Small intestine (tissue), 7 donors: Measurements from ENCODE around the gene FLRT1. TPM values are rescaled to one million over a fixed set of nuclear protein-coding genes. Genes with fewer than 3 reads are reported as not detected.
A peak's percentile ranks its signal among the peaks of the same experiment; 100 is the strongest.

Experiments
- DNase-seq, 2 donors: peaks; one replicate each; pipeline versions ENCODE4 v3.0.0 to v3.0.0-alpha.2; 2013
- FAIRE-seq: peaks from 2 replicates; lab custom pipeline; 2012; peaks lifted over from hg19 to GRCh38; lab: Jason Lieb, UNC
- H3K27ac ChIP-seq, 3 donors: one replicate each; pipeline ENCODE4 v1.5.1; 2013; ENCODE audit warnings: low read length in 2 of 3, mild to moderate bottlenecking in 2 of 3, control low read depth in 1 of 3, inconsistent platforms in 1 of 3, low read depth in 1 of 3, moderate library complexity in 1 of 3
- H3K27me3 ChIP-seq, 3 donors: one replicate each; pipeline ENCODE4 v1.6.1; 2013; ENCODE audit warnings: low read length in 3 of 3, inconsistent platforms in 1 of 3; ENCODE audit not compliant: control insufficient read depth in 3 of 3, insufficient read depth in 3 of 3
- H3K36me3 ChIP-seq, 3 donors: one replicate each; pipeline ENCODE4 v1.6.1; 2013; ENCODE audit warnings: low read length in 3 of 3, inconsistent platforms in 1 of 3, low read depth in 1 of 3, mild to moderate bottlenecking in 1 of 3, moderate library complexity in 1 of 3; ENCODE audit not compliant: control insufficient read depth in 3 of 3, insufficient read depth in 2 of 3
- H3K4me1 ChIP-seq, 3 donors: one replicate each; pipeline ENCODE4 v1.6.1; 2013; ENCODE audit warnings: low read length in 2 of 3, inconsistent platforms in 1 of 3, low read depth in 1 of 3, mild to moderate bottlenecking in 1 of 3, moderate library complexity in 1 of 3; ENCODE audit not compliant: control insufficient read depth in 3 of 3, insufficient read depth in 2 of 3
- H3K4me3 ChIP-seq, 3 donors: one replicate each; pipeline ENCODE4 v1.5.1; 2013; ENCODE audit warnings: low read length in 3 of 3, control low read depth in 1 of 3, inconsistent platforms in 1 of 3, low read depth in 1 of 3, mild to moderate bottlenecking in 1 of 3, moderate library complexity in 1 of 3
- H3K9me3 ChIP-seq, 2 donors: one replicate each; pipeline ENCODE4 v1.6.1; 2013; ENCODE audit warnings: low read depth in 1 of 2, low read length in 1 of 2; ENCODE audit not compliant: control insufficient read depth in 2 of 2, insufficient read depth in 1 of 2
- WGBS, 3 donors: extraction: QIAGEN DNeasy Blood & Tissue Kit; methylation state at CpG; one replicate each; pipeline ENCODE4 v1.1.7; 2013; 5-methylcytosine and 5-hydroxymethylcytosine counted together
- polyA plus RNA-seq, 4 donors: library from polyadenylated mRNA; stranded (reverse) in 3 of 4; unstranded in 1 of 4; fragments of 200-250 nt in 3 of 4; fragments of 120-200 nt in 1 of 4; gene quantifications; one replicate each; pipeline versions ENCODE4 v1.2.1 to v1.2.3, GENCODE V29; 2013
- donor health status: healthy with polysubstance abuse.
- donor health status: control.
- donor health status: control.
- donor health status: Bipolar disorder and iron deficiency.
- donor health status: healthy.

The FLRT1 gene
- polyA plus RNA-seq, 4 donors: 0.43 to 0.86 TPM; not detected in 2

- Histone ChIP-seq H3K27me3 (no peaks in the 10 kb centered on the region), H3K9me3 (no peaks in the 10 kb centered on the region), H3K4me1 (peaks cover 0 to 4% (median 0%) of the 10 kb centered on the region in 3 donors), H3K4me3 (no peak overlapping the region), H3K27ac (no peak overlapping the region), H3K36me3 (peaks cover 0 to 7% (median 0%) of the 10 kb centered on the region in 3 donors)
- 85 to 90% (median 89%) methylated on average over 10 of the region's 10 CpGs for WGBS, 3 donors
- DNase-seq (no peak), FAIRE-seq (no peak)
Observed at GRCh38 chr11:64080390-64080789, 44.7 kb downstream of the FLRT1 start.

DNA sequence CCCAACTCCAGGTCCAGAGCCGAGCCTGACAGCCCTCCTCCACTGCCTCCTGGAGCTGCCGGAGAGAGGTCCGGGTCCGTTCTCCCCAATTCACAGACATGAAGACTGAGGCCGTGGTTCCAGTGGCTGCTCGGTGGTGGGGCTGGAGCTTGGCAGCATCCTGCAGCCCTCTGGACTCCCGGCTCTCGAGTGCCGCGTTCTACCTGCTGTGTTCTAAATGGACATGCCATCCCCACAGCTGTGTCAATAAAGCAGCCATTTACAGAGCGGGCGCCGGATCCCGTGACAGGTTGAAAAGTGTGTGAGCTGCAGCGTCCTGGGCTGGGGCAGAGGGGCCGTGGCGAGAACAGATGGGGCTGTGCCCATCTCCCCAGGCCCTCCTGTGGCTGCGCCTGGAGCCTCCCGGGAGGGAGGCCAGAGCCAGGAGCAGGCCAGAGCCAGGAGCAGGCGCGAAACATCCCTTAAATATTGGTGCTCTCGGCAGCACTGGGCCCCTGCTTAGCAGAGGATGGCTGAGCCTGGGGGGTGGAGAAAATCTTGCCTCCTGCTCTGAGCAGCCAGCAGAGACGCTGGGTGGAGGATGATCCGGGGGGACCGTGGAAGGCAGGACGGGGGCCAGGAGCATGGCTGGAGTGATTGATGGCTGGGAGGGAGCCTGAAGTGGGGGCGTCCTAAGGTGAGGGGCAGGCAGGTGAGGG is 46.2 kb downstream of the FLRT1 start:
- FAIRE-seq (no peak), DNase-seq (no peak)
- H3K9me3 ChIP-seq: no peaks in the 10 kb centered on the region
- H3K36me3 ChIP-seq: peaks cover 0 to 7% (median 0%) of the 10 kb centered on the region in 3 donors
- no peak overlapping the region for H3K4me3 ChIP-seq
- H3K27me3 ChIP-seq: no peaks in the 10 kb centered on the region
- H3K4me1 ChIP-seq: peaks cover 0 to 7% (median 0%) of the 10 kb centered on the region in 3 donors
- 87 to 90% (median 89%) methylated on average over 27 of the region's 27 CpGs for WGBS, 3 donors
- H3K27ac ChIP-seq: no peak overlapping the region

- FAIRE-seq (no peak), DNase-seq (no peak)
- H3K27ac ChIP-seq: no peak overlapping the region
- 82 to 92% (median 82%) methylated on average over 27 to 28 of the region's 28 CpGs for WGBS, 3 donors
- no peaks in the 10 kb centered on the region for H3K9me3 ChIP-seq
- peaks cover 0 to 7% (median 0%) of the 10 kb centered on the region in 3 donors for H3K4me1 ChIP-seq
- H3K4me3 ChIP-seq: no peak overlapping the region
- peaks cover 0 to 5% (median 0%) of the 10 kb centered on the region in 3 donors for H3K36me3 ChIP-seq
- no peaks in the 10 kb centered on the region for H3K27me3 ChIP-seq
Observed at GRCh38 chr11:64083398-64084080, 47.8 kb downstream of the FLRT1 start.

DNA sequence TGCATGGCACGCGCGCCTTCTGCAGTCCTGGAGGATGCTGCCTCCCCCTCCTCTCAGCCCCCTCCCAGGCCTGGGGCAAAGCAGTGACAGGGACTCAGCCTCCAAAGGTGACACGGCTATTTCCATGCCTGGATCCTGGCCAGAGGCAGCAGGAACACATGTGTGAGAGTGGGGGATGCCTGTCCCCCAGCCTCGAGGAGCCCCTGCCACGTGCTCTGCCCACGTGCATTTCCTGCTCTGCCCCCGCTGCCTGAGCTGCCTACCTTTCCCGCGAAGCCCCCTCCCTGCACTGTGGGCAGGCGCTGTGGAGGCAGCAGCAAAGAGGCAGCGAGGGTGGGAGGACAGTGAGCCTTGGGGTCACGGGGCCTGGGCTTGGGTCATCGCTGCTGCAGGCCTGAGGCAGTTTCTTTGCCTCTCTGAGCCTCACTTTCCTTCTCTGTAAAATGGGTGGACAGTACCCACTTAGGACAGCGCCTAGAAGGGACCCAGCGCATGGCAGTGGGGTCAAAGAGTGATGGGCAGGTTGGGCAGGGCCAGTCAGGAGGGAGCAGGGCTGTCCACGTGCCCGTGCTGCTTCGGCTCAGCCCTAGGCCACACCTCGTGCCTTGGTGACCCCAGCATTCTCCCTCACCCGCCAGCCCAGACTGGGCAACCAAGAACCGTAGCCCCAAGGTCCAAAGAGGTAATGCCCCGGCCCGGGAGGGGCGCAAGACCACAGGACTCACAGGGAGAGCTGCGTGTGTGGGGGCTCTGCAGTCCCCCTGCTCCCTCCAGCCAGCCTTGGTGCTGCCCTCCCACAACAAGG is 48.6 kb downstream of the FLRT1 start:
- FAIRE-seq: no peak
- no peaks in the 10 kb centered on the region for H3K9me3 ChIP-seq
- DNase-seq: no peak
- H3K27ac ChIP-seq: no peak overlapping the region
- H3K4me3 ChIP-seq: no peak overlapping the region
- H3K4me1 ChIP-seq: peaks cover 0 to 7% (median 0%) of the 10 kb centered on the region in 3 donors
- 84 to 94% (median 85%) methylated on average over 26 of the region's 26 CpGs for WGBS, 3 donors
- no peaks in the 10 kb centered on the region for H3K27me3 ChIP-seq
- peaks cover 0 to 5% (median 0%) of the 10 kb centered on the region in 3 donors for H3K36me3 ChIP-seq

- DNase-seq (peak in 1 of 2 donors; percentile 57), FAIRE-seq (no peak)
- Histone ChIP-seq H3K36me3 (peaks cover 0 to 5% (median 0%) of the 10 kb centered on the region in 3 donors), H3K27ac (no peak overlapping the region), H3K27me3 (peaks cover 0 to 3% (median 0%) of the 10 kb centered on the region in 3 donors), H3K9me3 (no peaks in the 10 kb centered on the region), H3K4me1 (peaks cover 0 to 7% (median 0%) of the 10 kb centered on the region in 3 donors), H3K4me3 (no peak overlapping the region)
- WGBS, 3 donors: 61 to 78% (median 69%) methylated on average over 26 to 27 of the region's 27 CpGs
Observed at GRCh38 chr11:64084951-64085710, 49.4 kb downstream of the FLRT1 start.

Other genes starting within 250 kb of the FLRT1 start
- gene SPINDOC, start 222.5 kb upstream of the FLRT1 start, polyA plus RNA-seq: 10 to 100 TPM in 1 of 4 donors, 1 to 10 TPM in 3; 1.1 to 17.4 (median 5.4) TPM
- gene MARK2, start 196.8 kb upstream of the FLRT1 start, polyA plus RNA-seq: 10 to 100 TPM; 25.9 to 44.8 (median 28.1) TPM
- gene RCOR2, start 118.8 kb upstream of the FLRT1 start, polyA plus RNA-seq: 1 to 10 TPM in 3 of 4 donors, not detected in 1; 1.3 to 5.0 (median 2.1) TPM
- 10 to 100 TPM; 13.1 to 36.2 (median 18.3) TPM for gene NAA40, start 96.9 kb upstream of the FLRT1 start, polyA plus RNA-seq
- 1,000 to 10,000 TPM in 3 of 4 donors, 100 to 1,000 TPM in 1; 331 to 1,570 (median 1,390) TPM for gene COX8A, start 61.3 kb upstream of the FLRT1 start, polyA plus RNA-seq
- 10 to 100 TPM; 76.0 to 93.5 (median 82.4) TPM for gene OTUB1, start 49.5 kb upstream of the FLRT1 start, polyA plus RNA-seq
- 100 to 1,000 TPM in 1 of 4 donors, 10 to 100 TPM in 3; 13.1 to 137 (median 17.8) TPM for gene MACROD1, start 130.2 kb downstream of the FLRT1 start, polyA plus RNA-seq
- gene STIP1, start 150.2 kb downstream of the FLRT1 start, polyA plus RNA-seq: 10 to 100 TPM; 38.6 to 99.3 (median 58.8) TPM
- 10 to 100 TPM; 11.4 to 32.2 (median 23.5) TPM for gene FERMT3, start 170.8 kb downstream of the FLRT1 start, polyA plus RNA-seq
- gene TRPT1, start 190.3 kb downstream of the FLRT1 start, polyA plus RNA-seq: 100 to 1,000 TPM in 1 of 4 donors, 10 to 100 TPM in 3; 46.5 to 115 (median 68.0) TPM
- 100 to 1,000 TPM in 1 of 4 donors, 10 to 100 TPM in 3; 40.0 to 140 (median 95.3) TPM for gene NUDT22, start 190.3 kb downstream of the FLRT1 start, polyA plus RNA-seq
- gene DNAJC4, start 194.6 kb downstream of the FLRT1 start, polyA plus RNA-seq: 100 to 1,000 TPM in 2 of 4 donors, 10 to 100 TPM in 2; 50.6 to 164 (median 93.6) TPM
- 100 to 1,000 TPM in 1 of 4 donors, 10 to 100 TPM in 3; 34.8 to 109 (median 48.1) TPM for gene VEGFB, start 198.7 kb downstream of the FLRT1 start, polyA plus RNA-seq
- 100 to 1,000 TPM in 3 of 4 donors, 10 to 100 TPM in 1; 80.6 to 268 (median 213) TPM for gene FKBP2, start 205.2 kb downstream of the FLRT1 start, polyA plus RNA-seq
- 100 to 1,000 TPM in 3 of 4 donors, 10 to 100 TPM in 1; 46.9 to 161 (median 143) TPM for gene PPP1R14B, start 211.0 kb downstream of the FLRT1 start, polyA plus RNA-seq
- gene PLCB3, start 215.6 kb downstream of the FLRT1 start, polyA plus RNA-seq: 100 to 1,000 TPM; 108 to 191 (median 125) TPM
- 10 to 100 TPM; 41.2 to 98.6 (median 74.1) TPM for gene BAD, start 248.7 kb downstream of the FLRT1 start, polyA plus RNA-seq
- gene GPR137, start 249.9 kb downstream of the FLRT1 start, polyA plus RNA-seq: 10 to 100 TPM; 16.5 to 27.9 (median 18.9) TPM